HepG2 (cell line): Measurements from ENCODE around the gene ELL. TPM values are rescaled to one million over a fixed set of nuclear protein-coding genes. Genes with fewer than 3 reads are reported as not detected.

Experiments
- ATAC-seq: fragments of 200-7000 bp; cut with Tn5 transposase; 3 replicates; pipeline ENCODE4 v1.9.1; 2020; ENCODE audit warnings: mild to moderate bottlenecking, moderate library complexity
- BruUV-seq: library from RNA; stranded (reverse); fragments of 400-500 nt; replicated peaks from 2 replicates; lab custom pipeline; 2021; lab: Mats Ljungman, UMichigan
- CTCF ChIA-PET: fragments of 300-600 bp; formaldehyde crosslinking; extraction: SDS; loops from one replicate; lab custom pipeline; 2021; ENCODE audit warnings: low total read pairs, inconsistent platforms, low intra/inter-chr PET ratio; lab: Yijun Ruan, JAX
- POLR2A ChIA-PET: fragments of 350-600 bp; sonication (Branson Sonifier 250); formaldehyde crosslinking; loops from one replicate; lab custom pipeline; 2020; ENCODE audit warnings: antibody characterized with exemption, inconsistent platforms; lab: Yijun Ruan, JAX
- DNase-seq: peaks from one replicate; pipeline ENCODE4 v3.0.0-alpha.2; 2015; ENCODE audit warnings: low spot score
- FAIRE-seq: peaks from 3 replicates; lab custom pipeline; 2011; peaks lifted over from hg19 to GRCh38; lab: Jason Lieb, UNC
- H2AFZ ChIP-seq: one replicate; pipeline ENCODE4 v1.6.1; 2011; ENCODE audit warnings: low read length, inconsistent platforms
- H3K27ac ChIP-seq: fragments of 300-600 bp; 3 replicates; pipeline ENCODE4 v1.8.0; 2011; ENCODE audit warnings: mixed run types, mild to moderate bottlenecking, mixed read lengths, low read length, inconsistent platforms; ENCODE audit not compliant: insufficient read depth; ENCODE audit errors: extremely low read length
- H3K27me3 ChIP-seq, 2 experiments: fragments of 200-600 bp in 1 of 2; 2 replicates in 1 of 2; 3 replicates in 1 of 2; pipeline versions ENCODE4 v1.6.0 to v1.8.0; 2011; ENCODE audit warnings: low read length in 2 of 2, mild to moderate bottlenecking in 2 of 2, moderate library complexity in 2 of 2, inconsistent platforms in 1 of 2; ENCODE audit not compliant: insufficient read depth in 2 of 2, control insufficient read depth in 1 of 2
- H3K36me3 ChIP-seq, 2 experiments: fragments of 200-600 bp in 1 of 2; replicated peaks in 1 of 2; 2 replicates in 1 of 2; 3 replicates in 1 of 2; pipeline versions ENCODE4 v1.5.1 to v1.8.0; 2011; ENCODE audit warnings: low read length in 2 of 2, inconsistent platforms in 1 of 2; ENCODE audit not compliant: insufficient read depth in 2 of 2, control insufficient read depth in 1 of 2
- H3K4me1 ChIP-seq: 2 replicates; pipeline ENCODE4 v1.5.1; 2012; ENCODE audit warnings: low read length, inconsistent platforms; ENCODE audit not compliant: insufficient read depth
- H3K4me2 ChIP-seq: 2 replicates; pipeline ENCODE4 v1.6.0; 2011; ENCODE audit warnings: low read depth, low read length, inconsistent platforms
- H3K4me3 ChIP-seq, 3 experiments: fragments of 200-600 bp in 1 of 3; sonication (generic), shearing (Covaris generic) in 1 of 3; replicated peaks in 1 of 3; 2 replicates each; pipeline ENCODE4 v1.5.1; 2011 to 2016; ENCODE audit warnings: low read length in 3 of 3, inconsistent platforms in 2 of 3, low read depth in 2 of 3, mild to moderate bottlenecking in 2 of 3, control low read depth in 1 of 3, mixed read lengths in 1 of 3; ENCODE audit not compliant: insufficient read depth in 1 of 3
- H3K79me2 ChIP-seq: one replicate; pipeline ENCODE4 v1.6.1; 2011; ENCODE audit warnings: low read length, inconsistent platforms; ENCODE audit not compliant: insufficient read depth
- H3K9ac ChIP-seq: 2 replicates; pipeline ENCODE4 v1.6.0; 2011; ENCODE audit warnings: mild to moderate bottlenecking, low read depth, low read length, inconsistent platforms; ENCODE audit not compliant: insufficient read depth
- H3K9me3 ChIP-seq: 2 replicates; pipeline ENCODE4 v1.5.1; 2012; ENCODE audit warnings: mild to moderate bottlenecking, low read length
- H4K20me1 ChIP-seq: 2 replicates; pipeline ENCODE4 v1.6.0; 2011; ENCODE audit warnings: inconsistent platforms, mild to moderate bottlenecking, low read length, moderate library complexity; ENCODE audit not compliant: insufficient read depth
- ATF7-NPFF ChIP-seq: sonication (generic); formaldehyde crosslinking; IDR thresholded peaks from 2 replicates; pipeline ENCODE4 v1.8.1; 2023; ENCODE audit warnings: mild to moderate bottlenecking, low read depth, missing genetic modification reagents, moderate library complexity
- CEBPG ChIP-seq: IDR thresholded peaks from 2 replicates; pipeline ENCODE4 v1.6.1; 2016
- GPN1 ChIP-seq: sonication (generic); formaldehyde crosslinking; IDR thresholded peaks from 2 replicates; pipeline ENCODE4 v1.5.1; 2020; ENCODE audit warnings: missing genetic modification reagents, borderline replicate concordance
- HNRNPK ChIP-seq: fragments of 200-400 bp; formaldehyde crosslinking; IDR thresholded peaks from 2 replicates; pipeline ENCODE4 v1.6.1; 2018; ENCODE audit warnings: low read length, low read depth, moderate library complexity, mild to moderate bottlenecking; ENCODE audit not compliant: poor library complexity, severe bottlenecking
- NFYC ChIP-seq: IDR thresholded peaks from 2 replicates; pipeline ENCODE4 v1.6.1; 2016; ENCODE audit warnings: missing genetic modification reagents, missing compliant biosample characterization
- PATZ1 ChIP-seq: sonication (generic); formaldehyde crosslinking; IDR thresholded peaks from 2 replicates; pipeline ENCODE4 v1.4.0; 2020; ENCODE audit warnings: missing genetic modification reagents
- PRDM10 ChIP-seq: sonication (generic); formaldehyde crosslinking; IDR thresholded peaks from 2 replicates; pipeline ENCODE4 v1.4.0; 2020; ENCODE audit warnings: low read depth, missing genetic modification reagents
- SIX4 ChIP-seq: sonication (generic); formaldehyde crosslinking; IDR thresholded peaks from 2 replicates; pipeline ENCODE4 v1.4.0; 2020; ENCODE audit warnings: missing genetic modification reagents
- ZBTB46 ChIP-seq: sonication (generic); formaldehyde crosslinking; IDR thresholded peaks from 2 replicates; pipeline ENCODE4 v1.4.0; 2020; ENCODE audit warnings: mild to moderate bottlenecking, missing genetic modification reagents, borderline replicate concordance
- ZFX ChIP-seq: sonication (generic); formaldehyde crosslinking; IDR thresholded peaks from 2 replicates; pipeline ENCODE4 v1.4.0; 2020; ENCODE audit warnings: mild to moderate bottlenecking, low read depth, missing genetic modification reagents, moderate library complexity
- ZNF281 ChIP-seq: sonication (generic); formaldehyde crosslinking; IDR thresholded peaks from 2 replicates; pipeline ENCODE4 v1.4.0; 2020; ENCODE audit warnings: missing genetic modification reagents, borderline replicate concordance
- WGBS: methylation state at CpG from one replicate; pipeline ENCODE4 v1.1.6; 2017; ENCODE audit warnings: low lambda C conversion rate; 5-methylcytosine and 5-hydroxymethylcytosine counted together
- in situ Hi-C: cut with HindIII; loops from 2 replicates; pipeline ENCODE4 v1.10.0; 2017; ENCODE audit warnings: low pct_unique_long_range_greater_than_20kb; ENCODE audit not compliant: extremely low pct_ligation_motif_present
- intact Hi-C: fragments of 100-400 bp; cut with micrococcal nuclease; formaldehyde crosslinking; loops from one replicate; pipeline ENCODE4 v1.10.0; 2022; ENCODE audit not compliant: unreplicated experiment
- polyA plus RNA-seq, 8 experiments: library from polyadenylated mRNA; depleted of rRNA in 3 of 8; stranded (reverse) in 7 of 8; unstranded in 1 of 8; fragments of >200 nt; fragmentation: Illumina TruSeq in 4 of 8; extraction: Trizol in 4 of 8; gene quantifications; 2 replicates each; pipeline versions ENCODE4 v1.2.1 to v1.2.3, GENCODE V29; 2011 to 2016; ENCODE audit warnings: low read depth in 4 of 8, missing spikeins in 1 of 8, mixed read lengths in 1 of 8; ENCODE audit not compliant: insufficient read depth in 1 of 8
- total RNA-seq, 5 experiments: library from RNA; depleted of rRNA; stranded (reverse); fragments of >200 nt; fragmentation: Illumina TruSeq; extraction: Trizol; gene quantifications; 2 replicates each; pipeline ENCODE4 v1.2.3, GENCODE V29; 2016; ENCODE audit warnings: low read depth in 1 of 5

ELL gene
- total and polyA plus RNA-seq, 2 of the 13 experiments (the other 11 are each of a cell fraction or from before 2014, with no cell fraction given), result 3.7 to 5.4 TPM

- Histone ChIP-seq H3K27ac (no peak within 1 kb of the TSS), H3K9me3 (no peaks in the 10 kb centered on the region), H3K4me3 (peak within 1 kb of the TSS; percentile 65 to 90 (median 81)), H2AFZ (no peak within 1 kb of the TSS), H3K4me1 (peaks cover 37% of the 10 kb centered on the region), H3K9ac (peak within 1 kb of the TSS; percentile 74), H3K27me3 (no peaks in the 10 kb centered on the region; a peak in 1 of 5 replicates), H4K20me1 (no peaks in the 10 kb centered on the region), H3K4me2 (peak within 1 kb of the TSS; percentile 97), H3K36me3 (peaks cover 5 to 16% of the 10 kb centered on the region in 2 experiments), H3K79me2 (peaks cover 9% of the 10 kb centered on the region)
- ChIA-PET CTCF (no interaction called here), POLR2A (interaction anchor here (0.7 to 2.2 kb wide), 5 partner anchors 14 to 59 kb away, joined by 3 to 13 read pairs (median 4); partner anchors contain the start of genes KXD1 and REX1BD)
- WGBS, result 1% methylated on average over 25 of the region's 86 CpGs
- DNase-seq (peak; percentile 67), FAIRE-seq (no peak), ATAC-seq (peak; percentile 97)
- no TSS peak for BruUV-seq
- in situ Hi-C loops, result no loop called here
- intact Hi-C loops, result loop anchor here (2.0 kb wide), 1 partner anchor 14 kb away; the partner anchor contains the start of gene KXD1
- no peak for TF ChIP-seq SIX4 (CRISPR knock-in tag)
- 0 out of 2 replicates have a peak, but pooled peaks have one; percentile 4 for TF ChIP-seq ZFX (CRISPR knock-in tag)
- TF ChIP-seq PATZ1 (CRISPR knock-in tag), result peak; percentile 22
- no peak for TF ChIP-seq ZBTB46 (CRISPR knock-in tag)
- TF ChIP-seq GPN1 (CRISPR knock-in tag), result no peak
- peak; percentile 88 for TF ChIP-seq NFYC (CRISPR knock-in tag)
- TF ChIP-seq PRDM10 (CRISPR knock-in tag), result no peak
- TF ChIP-seq CEBPG (CRISPR knock-in tag), result no peak
- TF ChIP-seq HNRNPK, result peak; percentile 77
- TF ChIP-seq ZNF281 (CRISPR knock-in tag), result no peak
- no peak for TF ChIP-seq ATF7-NPFF (CRISPR knock-in tag)
These were observed 21.3 kb upstream of the ELL start, which contains the start of gene FKBP8 for GRCh38 chr19:18542941-18543813. TSS of gene FKBP8 (minus strand) at chr19:18543573. CDS start at chr19:18541970, 1,603 bp downstream.
